Stimulated activated naive CD8-positive, alpha-beta T cell treated with anti-CD3 and anti-CD28 coated beads, Interleukin-15, Interleukin-2, amounts not matched to agents 100 U/mL and 50 U/mL, for 24 hours (primary cell): ENCODE measurements around the gene SLAMF7.
"Not testable (repeated sequence)": the region's sequence is repeated elsewhere in the genome, so short reads cannot be mapped to it uniquely, and the experiment has no call there.

Source experiments
- ATAC-seq: fragments of 150-1000 bp; cut with Tn5 transposase; one replicate; pipeline ENCODE4 v1.10.0; 2021
- DNase-seq: peaks from one replicate; pipeline ENCODE4 v3.0.0; 2021

Gene SLAMF7

DNA sequence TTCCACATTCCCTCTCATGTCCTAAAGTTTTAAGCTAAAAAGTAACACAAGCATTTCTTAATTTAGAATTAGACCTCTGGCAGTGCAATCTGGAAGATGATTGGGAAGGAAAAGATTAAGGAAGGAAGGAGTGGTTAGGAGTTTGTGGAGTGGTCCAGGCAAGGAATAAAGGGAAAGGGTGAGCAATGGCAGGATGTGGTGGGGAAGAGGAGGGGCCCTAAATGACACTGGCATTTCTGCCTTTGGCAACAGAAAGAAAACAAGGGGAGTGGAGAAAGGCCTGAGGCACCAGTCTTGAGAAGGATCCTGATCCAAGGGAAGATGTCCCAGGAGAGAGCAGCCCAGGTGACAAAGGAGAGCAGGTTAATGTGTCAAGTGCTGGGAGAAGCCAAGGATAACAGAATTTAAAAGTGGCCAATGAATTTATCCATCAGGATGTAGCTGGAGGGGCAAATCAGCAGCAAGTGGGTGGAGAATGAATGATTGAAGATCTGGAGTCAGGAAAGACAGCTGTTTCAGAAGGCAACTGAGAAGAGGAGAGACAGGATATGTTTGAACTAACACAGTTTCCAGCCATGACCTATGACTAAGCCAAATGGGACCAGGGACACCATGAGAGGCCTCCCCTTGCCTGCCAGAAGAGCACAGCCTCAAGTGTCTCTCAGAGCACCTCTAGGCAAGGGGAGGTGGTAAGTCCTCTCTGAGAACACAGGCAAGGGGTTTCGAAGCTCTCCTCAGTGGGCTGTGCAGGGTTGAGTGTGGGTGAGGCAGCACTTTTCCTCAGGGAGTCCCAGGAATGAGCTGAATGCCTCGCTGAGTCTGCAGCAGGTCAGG, 36.1 kb downstream of the SLAMF7 start:
- DNase-seq (peak; percentile 49), ATAC-seq (peak; percentile 88)

DNA sequence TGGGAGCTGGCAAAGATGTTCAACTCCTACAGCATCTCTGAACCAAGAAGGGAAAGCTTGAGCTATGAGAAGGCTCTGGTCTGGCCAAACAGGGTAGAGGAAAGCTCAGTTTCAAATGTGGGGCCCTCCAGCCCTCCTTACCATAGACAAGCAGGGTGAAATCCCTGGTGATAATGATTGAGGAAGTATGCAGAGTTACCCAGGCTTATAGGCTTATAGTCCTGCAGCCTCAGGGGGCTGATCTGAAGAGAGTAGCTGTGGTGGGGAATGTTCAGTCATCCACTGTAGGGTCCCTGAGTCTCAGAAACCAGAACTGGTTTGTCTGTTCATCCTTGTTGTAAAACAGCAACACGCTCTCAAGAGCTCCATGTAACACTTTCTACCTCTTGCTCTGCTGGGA, 37.1 kb downstream of the SLAMF7 start:
- ATAC-seq (peak; percentile 72), DNase-seq (no peak)

DNA sequence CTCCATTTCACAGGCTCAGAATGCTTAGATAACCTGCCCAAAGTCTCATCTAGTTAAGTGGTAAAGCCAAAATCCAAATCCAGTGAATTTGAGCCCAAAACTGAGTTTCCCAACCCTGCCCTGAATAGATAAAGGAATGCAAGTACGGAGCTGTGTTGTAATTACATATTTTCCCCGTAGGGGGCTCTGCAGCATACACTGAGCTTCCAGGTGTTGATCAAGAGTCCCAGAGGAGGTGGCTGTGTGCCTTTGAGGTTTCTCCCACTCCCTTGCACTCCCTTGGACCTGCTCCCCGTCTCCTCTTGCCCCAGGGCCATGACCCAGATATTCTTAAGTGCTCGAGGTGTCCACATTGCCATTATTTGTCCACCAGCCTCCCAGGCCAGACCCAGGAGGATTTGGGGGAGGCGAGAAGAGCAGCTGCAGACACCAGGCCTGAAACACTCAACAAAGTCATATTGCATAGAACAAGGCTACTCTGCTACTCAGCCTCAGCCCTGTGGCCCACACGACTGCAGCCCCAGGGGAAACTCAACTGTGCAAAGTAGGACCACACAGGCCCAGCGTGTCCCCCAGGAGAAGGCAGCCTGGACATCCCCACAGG, 38.5 kb downstream of the SLAMF7 start:
- ATAC-seq (no peak), DNase-seq (peak; percentile 46)

DNA sequence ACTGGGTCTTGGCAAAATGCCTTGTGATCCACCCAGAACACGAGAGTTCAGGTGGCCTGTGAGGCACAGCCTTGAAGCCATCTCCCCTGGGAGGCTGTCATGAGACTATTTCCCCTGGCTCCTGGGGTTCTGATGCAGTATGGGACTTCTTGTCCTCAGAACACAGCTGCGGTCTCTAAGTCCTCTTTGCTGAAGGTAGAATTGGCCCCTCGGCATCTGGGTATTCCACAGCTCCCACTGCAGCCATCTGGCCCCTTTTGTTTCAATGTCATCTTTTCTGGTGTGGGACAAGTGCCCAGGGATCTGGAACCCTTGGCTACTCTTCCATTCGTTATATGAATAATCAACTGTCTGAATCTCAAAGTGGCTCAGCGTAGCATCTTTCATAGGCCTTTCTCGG, 39.9 kb downstream of the SLAMF7 start:
- DNase-seq (no peak), ATAC-seq (no peak)

DNA sequence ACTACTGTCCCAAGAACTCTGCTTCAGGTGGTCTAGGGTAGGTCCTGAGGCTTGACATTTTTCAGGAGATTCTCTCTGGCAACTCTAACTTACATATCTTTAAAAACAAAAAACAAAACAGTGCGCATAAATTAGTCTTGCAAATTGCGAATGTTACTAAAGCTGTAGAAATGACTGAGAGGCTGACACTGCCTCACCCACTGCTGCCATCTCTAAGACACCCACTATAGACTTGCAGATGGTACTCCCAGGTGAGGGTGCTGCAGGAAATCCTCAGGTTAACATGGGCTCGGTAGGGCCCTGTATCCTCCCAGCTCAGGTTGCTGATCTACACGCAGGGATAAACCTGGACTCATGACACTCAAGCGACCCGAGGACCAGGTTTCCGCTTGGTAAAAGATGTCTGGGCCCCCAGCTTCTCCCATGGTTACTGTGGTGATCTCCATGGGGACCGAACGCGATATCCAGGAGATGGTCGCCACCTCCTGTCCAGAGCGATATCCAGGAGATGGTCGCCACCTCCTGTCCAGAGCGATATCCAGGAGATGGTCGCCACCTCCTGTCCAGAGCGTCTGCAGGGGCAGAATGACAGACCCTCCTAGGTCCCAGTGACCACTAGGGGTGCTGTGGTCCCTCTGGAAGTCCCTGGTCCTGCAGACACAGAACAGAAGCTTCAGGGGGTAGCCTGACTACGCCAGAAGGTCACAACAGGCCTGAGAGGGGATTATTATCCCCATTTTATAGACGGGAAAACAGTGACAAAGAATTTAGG, 40.8 kb downstream of the SLAMF7 start:
- DNase-seq (peak; percentile 77), ATAC-seq (peak; percentile 17)

DNA sequence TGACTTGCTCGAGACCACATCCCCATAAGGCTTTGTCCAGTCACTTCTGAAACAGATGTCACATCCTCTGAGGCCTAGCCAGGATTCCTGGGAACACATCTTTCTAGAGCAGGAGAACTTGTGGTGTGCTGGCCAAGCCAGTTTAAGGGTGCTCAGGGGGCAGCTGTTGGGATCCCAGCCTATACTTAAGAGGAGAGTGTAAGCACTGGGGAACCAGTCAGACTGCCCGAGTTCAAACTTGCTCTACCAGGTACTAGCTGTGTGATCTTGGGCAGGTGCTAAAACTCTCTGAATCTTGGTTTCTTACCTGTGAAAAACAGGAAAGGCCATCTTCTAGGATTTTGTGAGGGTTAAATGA, 41.3 kb downstream of the SLAMF7 start:
- DNase-seq (no peak), ATAC-seq (no peak)

DNA sequence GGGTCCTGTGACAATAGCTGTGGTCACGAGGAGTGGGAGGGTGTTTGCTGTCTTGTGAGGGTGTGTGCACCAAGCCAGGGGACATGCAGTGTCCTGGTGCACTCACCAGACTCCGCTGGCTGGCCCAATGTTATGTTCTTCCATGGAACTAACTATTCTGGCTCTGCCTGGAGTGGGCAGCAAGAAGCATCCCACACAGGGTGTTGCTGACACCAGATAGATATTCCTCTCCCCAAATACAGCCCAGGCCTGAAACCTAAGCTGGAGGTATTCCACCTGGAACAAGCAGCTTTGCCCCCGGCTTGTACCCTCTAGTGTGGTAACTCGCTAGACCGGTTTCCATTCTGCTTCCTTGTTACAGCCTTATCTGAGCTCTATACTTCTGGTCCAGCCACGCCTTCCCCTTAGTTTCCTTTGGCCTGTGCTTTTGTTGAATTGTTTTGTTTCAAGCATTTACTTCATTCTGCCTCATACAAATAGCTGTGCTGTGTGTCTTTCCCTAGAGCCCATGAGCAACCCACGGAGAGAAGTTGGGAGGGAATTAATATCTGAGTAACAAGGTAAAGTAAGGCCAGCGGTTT, 42.2 kb downstream of the SLAMF7 start:
- no peak for ATAC-seq
- no peak for DNase-seq

DNA sequence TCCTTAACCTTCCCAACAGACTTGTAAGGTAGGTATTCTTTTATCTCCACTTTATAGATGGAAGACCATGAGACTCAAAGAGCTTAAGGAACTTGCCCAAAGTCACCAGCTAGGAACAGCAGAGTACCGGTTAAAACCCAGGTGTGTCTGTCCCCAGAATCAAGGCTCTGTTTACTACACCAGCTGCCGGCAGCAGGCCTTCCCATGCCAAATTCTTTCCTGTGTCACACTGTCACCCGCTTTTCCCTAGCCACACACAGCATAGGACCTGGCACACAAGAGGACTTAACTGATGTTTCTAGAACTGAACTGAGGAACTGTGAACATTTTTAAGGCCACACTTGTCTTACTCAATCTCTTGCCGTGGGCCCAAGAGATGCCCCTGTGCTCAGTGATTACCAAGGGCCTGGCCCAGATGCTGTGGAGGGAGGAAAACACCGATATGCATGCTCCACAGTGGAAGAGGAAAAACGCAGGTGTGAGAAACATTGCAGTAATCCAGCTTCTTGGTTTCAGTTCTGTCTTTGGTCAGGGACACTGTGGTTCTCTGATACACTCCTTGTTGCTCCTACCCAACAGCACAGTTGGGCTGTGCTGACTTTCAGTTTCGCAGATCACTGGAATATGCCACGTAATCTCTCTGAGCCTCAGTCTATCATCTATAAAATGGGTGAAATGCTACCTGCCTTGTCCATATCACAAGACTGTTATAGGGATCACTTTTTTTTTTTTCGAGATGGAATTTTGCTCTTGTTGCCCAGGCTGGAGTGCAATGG, 43.1 kb downstream of the SLAMF7 start:
- DNase-seq (no peak), ATAC-seq (peak; percentile 85)

DNA sequence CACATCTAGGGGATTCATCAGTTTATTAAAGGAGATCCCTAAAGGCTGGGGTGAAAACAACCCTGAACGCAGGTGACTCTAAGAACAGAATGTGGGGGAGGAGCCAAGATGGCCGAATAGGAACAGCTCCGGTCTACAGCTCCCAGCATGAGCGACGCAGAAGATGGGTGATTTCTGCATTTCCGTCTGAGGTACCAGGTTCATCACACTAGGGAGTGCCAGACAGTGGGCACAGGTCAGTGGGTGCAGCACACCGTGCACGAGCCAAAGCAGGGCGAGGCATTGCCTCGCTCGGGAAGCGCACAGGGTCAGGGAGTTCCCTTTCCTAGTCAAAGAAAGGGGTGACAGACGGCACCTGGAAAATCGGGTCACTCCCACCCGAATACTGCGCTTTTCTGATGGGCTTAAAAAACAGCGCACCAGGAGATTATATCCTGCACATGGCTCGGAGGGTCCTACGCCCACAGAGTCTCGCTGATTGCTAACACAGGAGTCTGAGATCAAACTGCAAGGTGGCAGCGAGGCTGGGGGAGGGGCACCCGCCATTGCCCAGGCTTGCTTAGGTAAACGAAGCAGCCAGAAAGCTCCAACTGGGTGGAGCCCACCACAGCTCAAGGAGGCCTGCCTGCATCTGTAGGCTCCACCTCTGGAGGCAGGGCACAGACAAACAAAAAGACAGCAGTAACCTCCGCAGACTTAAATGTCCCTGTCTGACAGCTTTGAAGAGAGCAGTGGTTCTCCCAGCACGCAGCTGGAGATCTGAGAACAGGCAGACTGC, 44.1 kb downstream of the SLAMF7 start:
- ATAC-seq, DNase-seq: not testable (repeated sequence)

DNA sequence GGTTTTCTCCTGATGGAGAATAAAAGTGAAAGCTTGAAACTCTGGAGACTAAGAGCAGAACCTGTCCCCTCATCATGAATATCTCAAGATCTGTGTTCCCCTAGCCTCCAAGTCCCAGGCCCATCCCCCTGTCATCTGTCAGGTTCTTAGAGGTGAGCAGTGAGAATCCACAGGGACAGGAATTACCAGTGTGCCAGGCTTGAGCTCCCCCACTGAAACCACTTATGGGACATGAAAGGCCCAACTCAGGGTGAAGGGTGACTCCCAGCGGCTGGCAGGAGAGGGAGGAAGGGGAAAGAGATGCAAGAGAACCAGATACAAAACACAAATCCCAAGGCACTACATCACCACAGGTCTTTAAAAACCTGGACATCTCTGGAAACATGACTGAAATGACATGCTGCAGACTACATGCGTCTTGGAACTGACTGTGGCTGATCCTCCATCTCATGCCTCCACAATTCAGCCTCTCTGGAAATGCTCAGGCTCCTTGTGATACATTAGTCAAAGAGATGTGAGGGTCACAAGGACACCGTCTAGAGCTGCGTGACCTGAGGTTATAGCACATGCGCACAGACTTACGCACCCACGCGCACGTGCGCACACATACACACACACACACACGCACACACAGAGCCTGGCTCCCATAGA, 50.1 kb downstream of the SLAMF7 start:
- ATAC-seq, result no peak
- DNase-seq, result no peak

DNA sequence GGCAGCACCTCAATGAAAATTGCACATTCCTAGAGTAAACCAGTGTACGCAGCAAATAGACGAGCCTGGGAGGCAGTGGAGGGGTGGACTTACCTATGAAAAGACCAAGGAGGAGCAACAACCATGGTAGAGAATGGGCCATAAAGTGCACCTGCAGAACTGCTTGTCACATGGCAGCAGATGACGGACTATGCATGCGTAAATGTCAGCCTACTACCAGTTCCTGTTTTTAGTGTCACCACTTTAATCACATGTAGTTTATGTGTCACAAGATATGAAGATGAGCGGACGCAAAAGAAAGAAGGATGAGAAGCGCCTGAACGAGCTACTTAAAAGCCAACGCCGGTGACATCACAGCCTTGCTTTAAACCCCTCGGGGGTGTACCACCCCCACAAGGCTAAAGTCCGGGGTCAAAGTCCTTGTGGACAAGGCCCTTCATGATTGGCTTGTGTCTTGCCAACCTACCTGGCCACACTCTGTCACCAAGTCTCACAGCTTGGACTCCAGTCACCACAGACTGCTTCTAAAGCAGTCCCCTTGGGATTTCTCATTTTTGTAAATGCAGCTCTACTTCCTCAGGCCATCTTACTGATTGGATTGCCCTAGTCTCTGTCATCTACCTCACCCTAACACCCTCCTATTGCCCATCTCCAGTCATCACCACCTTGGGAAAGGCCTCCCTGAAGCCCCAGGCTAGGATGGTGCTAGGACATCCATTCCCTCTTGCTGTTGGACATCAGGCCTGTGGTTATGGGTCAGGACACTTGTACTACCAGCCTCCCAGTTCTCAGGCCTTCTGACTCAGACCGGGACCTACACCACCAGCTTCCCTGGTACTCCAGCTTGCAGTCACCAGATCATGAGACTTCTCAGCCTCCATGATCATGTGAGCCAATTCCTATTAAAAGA, 50.9 kb downstream of the SLAMF7 start:
- ATAC-seq (peak; percentile 74), DNase-seq (no peak)

DNA sequence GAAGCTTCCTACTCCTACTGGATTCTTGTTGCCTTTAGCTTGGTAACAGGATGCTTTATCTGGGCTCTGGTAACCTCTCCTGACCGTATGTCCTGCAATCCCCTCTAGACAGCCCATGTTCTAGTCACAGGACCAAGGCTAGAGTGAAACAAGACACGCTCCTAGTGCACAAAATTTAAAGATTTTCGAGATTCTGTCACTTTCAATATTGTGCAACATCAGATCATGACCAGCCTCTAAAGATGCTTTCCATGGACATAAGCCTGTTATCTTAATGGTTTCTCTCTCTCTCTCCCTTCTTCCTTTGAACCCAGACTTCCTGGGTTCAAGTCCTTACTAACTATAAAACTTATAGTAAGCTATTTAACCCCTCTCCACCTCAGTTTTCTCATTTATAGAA, 55.3 kb downstream of the SLAMF7 start:
- ATAC-seq (no peak), DNase-seq (no peak)

DNA sequence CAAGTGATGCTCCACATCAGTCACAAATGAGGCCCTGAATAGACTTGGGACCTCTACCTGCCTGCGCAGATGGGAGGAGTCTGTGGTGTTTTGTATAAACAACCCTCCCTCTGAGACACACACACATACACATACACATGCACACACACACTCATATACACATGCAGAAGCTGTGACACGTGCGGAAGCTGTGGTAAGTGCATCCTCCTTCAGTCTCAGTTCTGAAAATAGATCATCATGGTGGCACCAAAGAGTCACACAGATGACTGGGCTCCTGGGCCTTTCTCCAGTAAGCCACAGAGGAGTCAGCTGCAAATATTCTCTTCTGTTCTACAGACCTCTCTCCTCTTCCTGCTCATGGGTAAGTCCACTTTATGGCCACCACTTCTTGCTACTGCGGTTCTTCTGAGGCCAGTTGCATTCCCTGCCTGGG, 56.9 kb downstream of the SLAMF7 start, which contains the start of gene LY9:
TSS of gene LY9 (plus strand) at position 224 of the 433 bp plus-strand sequence. CDS start at position 238, 14 bp downstream.
- ATAC-seq, result peak; percentile 85
- DNase-seq, result peak; percentile 67

DNA sequence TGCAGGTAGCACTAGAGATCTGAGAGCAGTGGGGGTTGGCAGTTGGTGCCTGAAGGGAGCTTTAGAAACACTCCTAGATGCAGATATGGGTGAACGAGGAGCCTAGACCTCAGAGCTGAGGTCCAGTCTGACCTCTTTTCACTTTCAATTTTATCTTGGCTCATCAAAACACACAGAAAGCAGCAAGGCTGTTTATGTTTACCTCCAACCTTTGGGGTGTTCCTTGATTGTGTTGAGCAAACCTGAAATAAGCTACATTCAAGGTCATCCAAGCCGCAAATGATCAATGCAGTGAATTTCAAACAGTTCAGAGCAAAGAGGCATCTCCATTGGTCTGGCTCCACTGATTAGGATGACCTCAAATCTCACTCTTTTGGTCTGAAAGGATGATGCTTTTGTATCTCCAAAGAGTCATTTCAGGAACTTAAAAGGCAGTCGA, 58.2 kb downstream of the SLAMF7 start:
- ATAC-seq, result no peak
- no peak for DNase-seq

DNA sequence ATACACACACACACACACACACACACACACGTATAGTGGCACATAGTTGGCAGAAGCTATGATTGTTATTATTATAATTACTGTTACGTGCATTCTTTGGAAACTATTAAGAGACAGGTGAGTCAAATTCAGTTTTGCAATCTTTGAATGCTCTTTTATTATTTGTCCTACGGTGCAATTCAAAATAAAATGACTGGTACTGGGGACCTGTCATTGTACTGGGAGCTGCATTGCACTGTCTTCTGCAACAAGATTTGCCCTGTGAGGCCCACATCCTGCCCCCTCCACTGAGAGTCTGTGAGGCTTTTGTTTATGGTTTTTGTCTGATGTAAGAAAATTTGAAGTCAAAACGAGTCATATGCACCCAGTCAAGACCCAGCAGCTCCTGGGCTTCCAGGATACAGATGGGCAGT, 58.8 kb downstream of the SLAMF7 start:
- ATAC-seq, result peak; percentile 44
- peak; percentile 54 for DNase-seq

DNA sequence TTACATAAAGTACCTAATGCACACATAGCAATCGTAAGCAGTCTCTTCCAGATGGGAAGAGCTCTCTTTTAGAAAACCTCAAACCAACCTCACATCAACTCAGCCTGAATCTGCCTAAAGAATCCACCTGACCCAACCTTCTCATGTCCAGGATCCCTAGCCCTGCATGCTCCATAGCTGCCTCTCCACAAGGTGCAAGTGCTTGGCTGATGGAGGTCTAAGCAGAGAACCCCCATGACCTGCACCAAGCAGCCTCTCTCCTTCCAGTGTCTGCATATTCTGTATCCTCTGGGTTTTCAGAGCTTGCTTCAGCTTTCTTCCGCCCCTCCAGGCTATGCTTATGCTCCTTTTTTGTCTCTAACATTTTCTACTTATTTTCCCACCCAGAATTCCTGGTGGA, 59.4 kb downstream of the SLAMF7 start:
- DNase-seq (no peak), ATAC-seq (no peak)

DNA sequence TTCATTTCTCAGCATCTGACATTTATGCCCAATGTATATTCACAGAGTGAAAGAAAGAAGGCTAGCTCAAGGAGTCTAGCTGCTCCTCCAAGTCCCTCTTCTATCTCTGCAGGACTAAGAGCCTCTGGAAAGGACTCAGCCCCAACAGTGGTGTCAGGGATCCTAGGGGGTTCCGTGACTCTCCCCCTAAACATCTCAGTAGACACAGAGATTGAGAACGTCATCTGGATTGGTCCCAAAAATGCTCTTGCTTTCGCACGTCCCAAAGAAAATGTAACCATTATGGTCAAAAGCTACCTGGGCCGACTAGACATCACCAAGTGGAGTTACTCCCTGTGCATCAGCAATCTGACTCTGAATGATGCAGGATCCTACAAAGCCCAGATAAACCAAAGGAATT, 60.6 kb downstream of the SLAMF7 start:
- ATAC-seq (no peak), DNase-seq (no peak)

DNA sequence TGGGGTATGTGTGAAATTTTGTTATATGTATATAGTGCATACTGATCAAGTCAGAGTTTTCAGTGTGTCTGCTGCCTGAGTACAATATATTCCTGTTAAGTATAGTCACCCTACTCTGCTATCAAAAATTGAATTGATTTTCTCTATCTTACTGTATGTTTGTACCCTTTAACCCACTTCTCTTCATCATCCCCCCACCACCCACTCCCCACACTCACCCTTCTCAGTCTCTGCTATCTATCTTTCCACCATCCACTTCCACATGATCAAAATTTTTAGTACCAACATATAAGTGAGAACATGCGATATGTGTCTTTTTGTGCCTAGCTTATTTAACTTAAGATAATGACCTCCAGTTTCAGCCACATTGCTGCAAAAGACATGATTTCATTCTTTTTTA, 61.1 kb downstream of the SLAMF7 start:
- DNase-seq (no peak), ATAC-seq (peak; percentile 8)
